PC-9 (cell line): ENCODE results near the gene ENPEP. TPM values are rescaled to one million over a fixed set of nuclear protein-coding genes. Genes with fewer than 3 reads are reported as not detected.
A peak's percentile ranks its signal among the peaks of the same experiment; 100 is the strongest.

Experiments used
- BruUV-seq: library from RNA; stranded (reverse); fragments of 400-500 nt; replicated peaks from 2 replicates; lab custom pipeline; 2021; lab: Mats Ljungman, UMichigan
- CTCF ChIA-PET: fragments of 300-600 bp; sonication (Branson Sonifier 250); formaldehyde crosslinking; loops from one replicate; lab custom pipeline; 2022; ENCODE audit warnings: antibody characterized with exemption; lab: Charles Lee
- POLR2A ChIA-PET: fragments of 300-600 bp; sonication (Branson Sonifier 250); formaldehyde crosslinking; loops from one replicate; lab custom pipeline; 2022; ENCODE audit warnings: antibody characterized with exemption; ENCODE audit not compliant: unreplicated experiment; lab: Charles Lee
- DNase-seq, 2 experiments: peaks; one replicate each; pipeline versions ENCODE4 v3.0.0 to v3.0.0-alpha.2; 2015 to 2022; ENCODE audit warnings: mixed read lengths in 1 of 2
- H2AFZ ChIP-seq: fragments of 200-600 bp; sonication (generic); 2 replicates; pipeline ENCODE4 v1.8.1; 2017; ENCODE audit warnings: antibody characterized with exemption
- H3F3A ChIP-seq: fragments of 200-600 bp; sonication (generic); 2 replicates; pipeline ENCODE4 v1.8.1; 2017; ENCODE audit warnings: antibody characterized with exemption, mild to moderate bottlenecking, low read depth; ENCODE audit not compliant: insufficient read depth
- H3K27ac ChIP-seq: fragments of 200-600 bp; sonication (generic); 2 replicates; pipeline ENCODE4 v1.6.1; 2016; ENCODE audit warnings: mixed run types
- H3K27me3 ChIP-seq: fragments of 200-600 bp; sonication (generic); 2 replicates; pipeline ENCODE4 v1.6.1; 2016; ENCODE audit warnings: low read depth, mixed run types; ENCODE audit not compliant: insufficient read depth
- H3K36me3 ChIP-seq: fragments of 200-600 bp; sonication (generic); 2 replicates; pipeline ENCODE4 v1.6.1; 2016; ENCODE audit warnings: low read depth, mixed run types
- H3K4me1 ChIP-seq: fragments of 200-600 bp; sonication (generic); replicated peaks from 2 replicates; pipeline ENCODE4 v1.6.1; 2016; ENCODE audit warnings: mixed run types; ENCODE audit not compliant: insufficient read depth
- H3K4me2 ChIP-seq: fragments of 200-600 bp; sonication (generic); 2 replicates; pipeline ENCODE4 v1.6.1; 2017; ENCODE audit warnings: mixed run types
- H3K4me3 ChIP-seq: fragments of 200-600 bp; sonication (generic); 2 replicates; pipeline ENCODE4 v1.6.1; 2016; ENCODE audit warnings: mixed run types
- H3K79me2 ChIP-seq: fragments of 200-600 bp; sonication (generic); 2 replicates; pipeline ENCODE4 v1.6.1; 2017; ENCODE audit warnings: low read depth, mixed run types
- H3K9me2 ChIP-seq: fragments of 200-600 bp; sonication (generic); 2 replicates; pipeline ENCODE4 v1.8.1; 2017; ENCODE audit warnings: mild to moderate bottlenecking; ENCODE audit not compliant: insufficient read depth
- H3K9me3 ChIP-seq: fragments of 200-600 bp; sonication (generic); 2 replicates; pipeline ENCODE4 v1.8.1; 2016; ENCODE audit warnings: low read depth; ENCODE audit not compliant: insufficient read depth
- H4K20me1 ChIP-seq: fragments of 200-600 bp; sonication (generic); 2 replicates; pipeline ENCODE4 v1.8.1; 2017; ENCODE audit not compliant: insufficient read depth
- CTCF ChIP-seq: fragments of 200-600 bp; sonication (generic); conservative IDR thresholded peaks from 2 replicates; pipeline ENCODE4 v1.6.1; 2017; ENCODE audit warnings: mixed run types, antibody characterized with exemption, mild to moderate bottlenecking, moderate library complexity
- EZH2 ChIP-seq: fragments of 200-600 bp; sonication (generic); IDR thresholded peaks from 2 replicates; pipeline ENCODE4 v1.8.0; 2017; ENCODE audit warnings: antibody characterized with exemption, low read depth
- intact Hi-C: fragments of 100-400 bp; cut with micrococcal nuclease; formaldehyde crosslinking; loops from one replicate; pipeline ENCODE4 v1.10.0; 2022; ENCODE audit not compliant: unreplicated experiment
- total RNA-seq: library from RNA; stranded (reverse); gene quantifications from 2 replicates; pipeline ENCODE4 v1.2.3, GENCODE V29; 2021

Gene ENPEP
- total RNA-seq, 1 experiment from 2014 or later, result not detected

GRCh38 chr4:110515676-110516075 is 39.7 kb downstream of the ENPEP start:
- no peaks in the 10 kb centered on the region for H3K9me2 ChIP-seq
- no peak for DNase-seq
- no peaks in the 10 kb centered on the region for H3K9me3 ChIP-seq
- BruUV-seq, result no TSS peak
- TF ChIP-seq EZH2, result no peak
- TF ChIP-seq CTCF, result no peak
- H3K4me3 ChIP-seq, result peak overlapping the region; percentile 53; the same call in 1 of the 2 replicates
- no peak overlapping the region; the same call in 1 of the 2 replicates for H2AFZ ChIP-seq
- no peaks in the 10 kb centered on the region for H3K27me3 ChIP-seq
- H3K79me2 ChIP-seq, result no peaks in the 10 kb centered on the region
- H3K27ac ChIP-seq, result no peak overlapping the region
- POLR2A ChIA-PET, result no interaction called here
- H3K4me2 ChIP-seq, result peak overlapping the region; percentile 77
- no peaks in the 10 kb centered on the region for H3K4me1 ChIP-seq
- H3K36me3 ChIP-seq, result no peaks in the 10 kb centered on the region
- no peaks in the 10 kb centered on the region for H3F3A ChIP-seq
- no peaks in the 10 kb centered on the region for H4K20me1 ChIP-seq
- CTCF ChIA-PET, result interaction anchor here (1.0 kb wide), 1 partner anchor 18 kb away, joined by 4 read pairs; no protein-coding TSS in a partner anchor
- intact Hi-C loops, result loop anchor here (1.0 to 5.0 kb wide), 6 partner anchors 71 to 1517 kb away; no protein-coding TSS in a partner anchor

- ChIA-PET CTCF (interaction anchor here (1.0 kb wide), 2 partner anchors 18 to 517 kb away, joined by 3 to 4 read pairs; no protein-coding TSS in a partner anchor), POLR2A (no interaction called here)
- H4K20me1 ChIP-seq, result no peaks in the 10 kb centered on the region
- H2AFZ ChIP-seq, result peak overlapping the region; percentile 46; the same call in 1 of the 2 replicates
- no peaks in the 10 kb centered on the region for H3K4me1 ChIP-seq
- H3F3A ChIP-seq, result no peaks in the 10 kb centered on the region
- peak; percentile 78 for TF ChIP-seq CTCF
- TF ChIP-seq EZH2, result no peak
- DNase-seq, result peak; percentile 64 to 72
- H3K36me3 ChIP-seq, result no peaks in the 10 kb centered on the region
- no TSS peak for BruUV-seq
- no peaks in the 10 kb centered on the region for H3K9me3 ChIP-seq
- intact Hi-C loops, result loop anchor here (1.0 to 5.0 kb wide), 6 partner anchors 70 to 1516 kb away; no protein-coding TSS in a partner anchor
- H3K9me2 ChIP-seq, result no peaks in the 10 kb centered on the region
- H3K27me3 ChIP-seq, result no peaks in the 10 kb centered on the region
- peak overlapping the region; percentile 77 for H3K4me2 ChIP-seq
- no peaks in the 10 kb centered on the region for H3K79me2 ChIP-seq
- H3K4me3 ChIP-seq, result peak overlapping the region; percentile 53; the same call in 1 of the 2 replicates
- H3K27ac ChIP-seq, result no peak overlapping the region
Observed at GRCh38 chr4:110516106-110516922, 40.4 kb downstream of the ENPEP start.

GRCh38 chr4:110518889-110519490 is 43.0 kb downstream of the ENPEP start:
- H3K4me3 ChIP-seq, result no peak overlapping the region
- H4K20me1 ChIP-seq, result no peaks in the 10 kb centered on the region
- no peaks in the 10 kb centered on the region for H3K36me3 ChIP-seq
- H3K4me2 ChIP-seq, result no peak overlapping the region
- no peak overlapping the region for H2AFZ ChIP-seq
- H3K79me2 ChIP-seq, result no peaks in the 10 kb centered on the region
- no peak for DNase-seq
- no peaks in the 10 kb centered on the region for H3K4me1 ChIP-seq
- peak; percentile 69 for TF ChIP-seq CTCF
- TF ChIP-seq EZH2, result no peak
- POLR2A ChIA-PET, result no interaction called here
- H3K9me3 ChIP-seq, result no peaks in the 10 kb centered on the region
- no peaks in the 10 kb centered on the region for H3K9me2 ChIP-seq
- intact Hi-C loops, result loop anchor here (5.0 kb wide), 3 partner anchors 1097 to 1513 kb away; no protein-coding TSS in a partner anchor
- no peaks in the 10 kb centered on the region for H3F3A ChIP-seq
- no peaks in the 10 kb centered on the region for H3K27me3 ChIP-seq
- BruUV-seq, result no TSS peak
- no peak overlapping the region for H3K27ac ChIP-seq
- CTCF ChIA-PET, result interaction anchor here (0.6 to 0.9 kb wide), 3 partner anchors 66 to 520 kb away, joined by 3 to 18 read pairs (median 3); no protein-coding TSS in a partner anchor
